ENCODE results near the gene CCNA2.

The CCNA2 gene

DNA sequence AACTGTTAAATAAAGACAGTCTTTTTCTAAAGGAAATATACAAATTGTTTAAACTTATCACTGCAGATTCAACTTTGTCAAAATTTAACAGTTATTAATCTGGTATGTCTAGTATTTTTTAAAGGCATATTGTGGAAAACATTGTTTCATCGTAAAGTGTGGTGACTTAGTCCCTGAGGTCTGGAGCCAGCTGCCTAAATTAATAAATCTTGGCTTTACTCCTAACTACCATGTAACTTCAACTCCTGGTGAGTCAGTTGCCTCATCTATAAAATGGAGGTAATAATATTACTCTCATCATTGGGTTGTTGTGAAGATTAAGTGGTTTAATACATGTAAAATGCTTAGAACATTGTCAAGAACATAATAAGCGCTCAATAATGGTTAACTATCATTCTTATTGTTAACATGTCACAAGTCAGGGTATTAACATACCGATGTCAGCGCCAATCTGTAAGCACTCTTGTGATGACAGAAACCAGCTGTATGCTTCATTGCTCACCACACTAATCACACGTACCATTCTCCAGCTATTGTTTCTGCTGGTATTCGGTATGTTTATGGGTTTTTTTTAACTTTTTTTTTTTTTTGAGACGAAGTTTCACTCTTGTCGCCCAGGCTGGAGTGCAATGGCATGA, 44.6 kb downstream of the CCNA2 start:
- DNase-seq (ENCODE audit: low read depth, low spot score): no peak
- no peak overlapping the region for H3K27ac ChIP-seq

GRCh38 chr4:121777625-121778024, 46.1 kb downstream of the CCNA2 start:
- no peak overlapping the region for H3K27ac ChIP-seq
- DNase-seq (ENCODE audit: low read depth, low spot score): no peak

DNA sequence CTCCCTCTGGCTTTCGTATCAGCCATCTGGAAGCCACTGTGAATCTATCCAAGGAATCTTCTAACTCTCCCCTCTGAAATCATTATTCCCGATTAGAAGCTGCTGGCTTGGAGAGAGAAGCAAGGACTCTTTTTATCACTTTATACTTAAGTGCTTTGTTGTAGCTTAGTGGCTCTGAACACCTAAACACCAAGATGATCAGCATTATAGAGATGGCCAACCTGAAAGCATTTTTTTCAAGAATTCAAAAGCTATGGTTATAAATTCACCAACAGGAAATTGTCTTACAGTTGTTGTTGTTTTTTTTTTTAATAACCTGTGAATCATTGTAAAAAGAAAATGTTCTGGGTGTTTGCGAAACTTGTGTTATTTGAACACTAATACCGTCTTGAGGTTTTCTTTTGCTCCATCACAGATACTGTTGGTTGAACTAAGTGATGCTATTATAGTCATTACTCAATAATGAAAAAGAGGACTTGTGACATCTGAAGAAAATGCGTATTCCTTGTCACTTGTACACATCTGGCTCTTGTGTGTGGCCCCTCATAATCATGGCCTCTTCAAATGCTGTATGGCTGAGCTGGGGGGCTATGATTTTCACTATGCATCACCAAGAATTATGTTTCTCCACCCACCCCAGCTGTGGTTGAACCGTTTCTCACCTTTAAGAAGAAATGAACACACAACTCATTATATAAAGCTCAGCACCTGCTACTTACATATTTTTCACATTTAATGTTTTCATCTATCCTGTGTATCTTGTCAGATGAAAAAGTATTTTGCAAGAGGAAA, 46.9 kb downstream of the CCNA2 start:
- no peak overlapping the region for H3K27ac ChIP-seq
- DNase-seq (ENCODE audit: low read depth, low spot score): no peak

GRCh38 chr4:121773883-121774282, 49.8 kb downstream of the CCNA2 start:
- no peak for DNase-seq (ENCODE audit: low read depth, low spot score)
- no peak overlapping the region for H3K27ac ChIP-seq

- DNase-seq (ENCODE audit: low read depth, low spot score): no peak
- H3K27ac ChIP-seq: no peak overlapping the region
Measured at GRCh38 chr4:121771869-121772268, 51.8 kb downstream of the CCNA2 start.

DNA sequence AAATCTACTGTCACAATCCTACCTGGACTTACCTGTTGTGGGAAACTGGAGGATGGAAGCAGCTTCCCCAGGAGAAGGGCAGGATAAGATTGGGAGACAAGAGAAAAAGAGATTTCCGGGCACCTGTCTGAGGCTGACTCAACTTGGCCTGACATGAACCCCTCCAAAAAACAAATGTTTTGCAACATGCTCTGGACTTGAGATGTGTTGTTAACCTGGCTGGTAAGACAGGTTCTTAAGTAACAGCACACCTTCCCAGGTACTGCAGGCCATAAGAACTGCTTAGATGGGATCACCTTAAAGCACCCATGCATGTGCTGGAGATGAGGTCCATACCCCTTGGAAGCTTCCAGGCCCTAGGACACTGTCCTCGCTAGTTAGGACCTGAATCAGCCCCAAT, 54.3 kb downstream of the CCNA2 start:
- no peak overlapping the region for H3K27ac ChIP-seq
- DNase-seq (ENCODE audit: low read depth, low spot score): peak; percentile 29

GRCh38 chr4:121767166-121767565, 56.5 kb downstream of the CCNA2 start:
- H3K27ac ChIP-seq: no peak overlapping the region
- no peak for DNase-seq (ENCODE audit: low read depth, low spot score)
